ENCODE measurements around the gene USP13. TPM values are rescaled to one million over a fixed set of nuclear protein-coding genes. Genes with fewer than 3 reads are reported as not detected.

The USP13 gene
- total and polyA plus RNA-seq, 2 donors from 2014 or later = 3.0 to 9.0 TPM

- FAIRE-seq (no peak), DNase-seq (no peak)
- no peaks in the 10 kb centered on the region for H3K9me3 ChIP-seq (ENCODE audit: control insufficient read depth in 2 of 3, insufficient read depth in 1 of 3, low read length in 3 of 3)
- H3K4me3 ChIP-seq (ENCODE audit: low read length in 3 of 3) = no peak overlapping the region
- intact Hi-C loops (cut with DNase I) = no loop called here
- no peak overlapping the region for H3K9ac ChIP-seq (ENCODE audit: low read length in 3 of 3)
- H3K4me1 ChIP-seq (ENCODE audit: control insufficient read depth in 2 of 3, insufficient read depth in 2 of 3, low read depth in 1 of 3, low read length in 3 of 3) = no peaks in the 10 kb centered on the region
- H3K27ac ChIP-seq (ENCODE audit: low read depth in 2 of 2, low read length in 2 of 2) = no peak overlapping the region
- no peaks in the 10 kb centered on the region for H3K36me3 ChIP-seq (ENCODE audit: control insufficient read depth in 2 of 3, insufficient read depth in 3 of 3, low read length in 3 of 3)
- no peak for TF ChIP-seq CTCF (IDR thresholded peaks at IDR 0.05; ENCODE audit: borderline replicate concordance, extremely low read depth, insufficient read depth)
- H3K27me3 ChIP-seq (ENCODE audit: control insufficient read depth, insufficient read depth, low read length) = no peaks in the 10 kb centered on the region
Measured at GRCh38 chr3:179734497-179735281, 81.8 kb downstream of the USP13 start.

- intact Hi-C loops (cut with DNase I) = no loop called here
- Histone ChIP-seq H3K4me3 (ENCODE audit: low read length in 3 of 3) (no peak overlapping the region), H3K9ac (ENCODE audit: low read length in 3 of 3) (no peak overlapping the region), H3K9me3 (ENCODE audit: control insufficient read depth in 2 of 3, insufficient read depth in 1 of 3, low read length in 3 of 3) (no peaks in the 10 kb centered on the region), H3K4me1 (ENCODE audit: control insufficient read depth in 2 of 3, insufficient read depth in 2 of 3, low read depth in 1 of 3, low read length in 3 of 3) (no peaks in the 10 kb centered on the region), H3K36me3 (ENCODE audit: control insufficient read depth in 2 of 3, insufficient read depth in 3 of 3, low read length in 3 of 3) (no peaks in the 10 kb centered on the region), H3K27me3 (ENCODE audit: control insufficient read depth, insufficient read depth, low read length) (no peaks in the 10 kb centered on the region), H3K27ac (ENCODE audit: low read depth in 2 of 2, low read length in 2 of 2) (no peak overlapping the region)
- FAIRE-seq (no peak), DNase-seq (no peak)
- TF ChIP-seq CTCF (IDR thresholded peaks at IDR 0.05; ENCODE audit: borderline replicate concordance, extremely low read depth, insufficient read depth) = no peak
Measured at GRCh38 chr3:179735321-179735720, 82.5 kb downstream of the USP13 start.

- peaks cover 0 to 13% (median 0%) of the 10 kb centered on the region in 3 donors for H3K36me3 ChIP-seq (ENCODE audit: control insufficient read depth in 2 of 3, insufficient read depth in 3 of 3, low read length in 3 of 3)
- no peak overlapping the region for H3K4me3 ChIP-seq (ENCODE audit: low read length in 3 of 3)
- no peak overlapping the region for H3K9ac ChIP-seq (ENCODE audit: low read length in 3 of 3)
- no peak for TF ChIP-seq CTCF (IDR thresholded peaks at IDR 0.05; ENCODE audit: borderline replicate concordance, extremely low read depth, insufficient read depth)
- no peaks in the 10 kb centered on the region for H3K27me3 ChIP-seq (ENCODE audit: control insufficient read depth, insufficient read depth, low read length)
- no peaks in the 10 kb centered on the region for H3K4me1 ChIP-seq (ENCODE audit: control insufficient read depth in 2 of 3, insufficient read depth in 2 of 3, low read depth in 1 of 3, low read length in 3 of 3)
- FAIRE-seq = no peak
- DNase-seq = no peak
- intact Hi-C loops (cut with DNase I) = no loop called here
- H3K27ac ChIP-seq (ENCODE audit: low read depth in 2 of 2, low read length in 2 of 2) = no peak overlapping the region
- H3K9me3 ChIP-seq (ENCODE audit: control insufficient read depth in 2 of 3, insufficient read depth in 1 of 3, low read length in 3 of 3) = no peaks in the 10 kb centered on the region
Measured at GRCh38 chr3:179738998-179739397, 86.2 kb downstream of the USP13 start.
